Hepatocyte (in vitro differentiated cells): Measurements from ENCODE around the gene YBX3. TPM values are rescaled to one million over a fixed set of nuclear protein-coding genes. Genes with fewer than 3 reads are reported as not detected.

Experiments used
- DNase-seq: peaks from one replicate; pipeline ENCODE4 v3.0.0-alpha.2; 2016; ENCODE audit warnings: low spot score
- H2AFZ ChIP-seq: fragments of 200-600 bp; sonication (generic); 2 replicates; pipeline ENCODE4 v1.6.0; 2016; ENCODE audit warnings: antibody characterized with exemption, mild to moderate bottlenecking
- H3K27ac ChIP-seq: fragments of 200-600 bp; sonication (generic); 2 replicates; pipeline ENCODE4 v1.5.1; 2016; ENCODE audit warnings: mild to moderate bottlenecking
- H3K27me3 ChIP-seq: fragments of 200-600 bp; sonication (generic); 2 replicates; pipeline ENCODE4 v1.6.1; 2016
- H3K36me3 ChIP-seq: fragments of 200-600 bp; sonication (generic); replicated peaks from 2 replicates; pipeline ENCODE4 v1.5.1; 2016; ENCODE audit warnings: low read depth; ENCODE audit not compliant: insufficient read depth
- H3K4me1 ChIP-seq: fragments of 200-600 bp; sonication (generic); 2 replicates; pipeline ENCODE4 v1.5.1; 2016; ENCODE audit warnings: mild to moderate bottlenecking, moderate library complexity; ENCODE audit not compliant: insufficient read depth
- H3K4me2 ChIP-seq: fragments of 200-600 bp; sonication (generic); 2 replicates; pipeline ENCODE4 v1.6.0; 2016
- H3K4me3 ChIP-seq: fragments of 200-600 bp; sonication (generic); 2 replicates; pipeline ENCODE4 v1.5.1; 2016; ENCODE audit warnings: mild to moderate bottlenecking
- H3K79me2 ChIP-seq: fragments of 200-600 bp; sonication (generic); 2 replicates; pipeline ENCODE4 v1.6.0; 2017; ENCODE audit warnings: mild to moderate bottlenecking
- H3K9me2 ChIP-seq: fragments of 200-600 bp; sonication (generic); replicated peaks from 2 replicates; pipeline ENCODE4 v1.6.0; 2017; ENCODE audit warnings: mild to moderate bottlenecking; ENCODE audit not compliant: insufficient read depth
- H3K9me3 ChIP-seq: fragments of 200-600 bp; sonication (generic); 2 replicates; pipeline ENCODE4 v1.5.1; 2016; ENCODE audit warnings: low read depth, mild to moderate bottlenecking
- H4K20me1 ChIP-seq: fragments of 200-600 bp; sonication (generic); 2 replicates; pipeline ENCODE4 v1.6.0; 2016; ENCODE audit warnings: mild to moderate bottlenecking; ENCODE audit not compliant: insufficient read depth, poor library complexity, severe bottlenecking
- EZH2 ChIP-seq: fragments of 200-600 bp; sonication (generic); IDR thresholded peaks from 2 replicates; pipeline ENCODE4 v1.6.1; 2016; ENCODE audit warnings: antibody characterized with exemption, mild to moderate bottlenecking, borderline replicate concordance
- EZH2phosphoT487 ChIP-seq: fragments of 200-600 bp; sonication (generic); IDR thresholded peaks from one replicate; pipeline ENCODE4 v1.6.1; 2018; ENCODE audit warnings: antibody characterized with exemption, mild to moderate bottlenecking, low read depth, moderate library complexity; ENCODE audit not compliant: unreplicated experiment, severe bottlenecking
- WGBS: methylation state at CpG from one replicate; pipeline ENCODE4 v1.1.6; 2016; ENCODE audit warnings: low lambda C conversion rate; ENCODE audit errors: missing lambda C conversion rate; 5-methylcytosine and 5-hydroxymethylcytosine counted together
- polyA plus RNA-seq: library from polyadenylated mRNA; unstranded; fragments of >200 nt; fragmentation: Nextera tagmentation; extraction: Ambion mirVana; gene quantifications from 2 replicates; pipeline ENCODE4 v1.2.1, GENCODE V29; 2016
- total RNA-seq: library from RNA; depleted of rRNA; stranded (reverse); fragments of >200 nt; gene quantifications from 2 replicates; pipeline ENCODE4 v1.2.3, GENCODE V29; 2014
- TF ChIP-seq, protein P1 (sequence below): fragments of 200-600 bp; sonication (generic); IDR thresholded peaks from 2 replicates; pipeline ENCODE4 v1.5.1; 2016; ENCODE audit warnings: antibody characterized with exemption, mild to moderate bottlenecking; ENCODE audit not compliant: poor library complexity

YBX3 gene
- total and polyA plus RNA-seq, 2 experiments from 2014 or later, result 83.4 to 218 TPM

- Histone ChIP-seq H3K9me2 (no peaks in the 10 kb centered on the region), H2AFZ (no peak overlapping the region), H3K36me3 (no peaks in the 10 kb centered on the region), H3K27me3 (peaks cover 8% of the 10 kb centered on the region), H4K20me1 (no peaks in the 10 kb centered on the region), H3K79me2 (no peaks in the 10 kb centered on the region), H3K27ac (no peak overlapping the region), H3K4me3 (no peak overlapping the region), H3K9me3 (no peaks in the 10 kb centered on the region), H3K4me2 (no peak overlapping the region), H3K4me1 (no peaks in the 10 kb centered on the region)
- TF ChIP-seq EZH2, result no peak
- no peak for DNase-seq
Measured at GRCh38 chr12:10730559-10730958, 7.4 kb upstream of the YBX3 start.

DNA sequence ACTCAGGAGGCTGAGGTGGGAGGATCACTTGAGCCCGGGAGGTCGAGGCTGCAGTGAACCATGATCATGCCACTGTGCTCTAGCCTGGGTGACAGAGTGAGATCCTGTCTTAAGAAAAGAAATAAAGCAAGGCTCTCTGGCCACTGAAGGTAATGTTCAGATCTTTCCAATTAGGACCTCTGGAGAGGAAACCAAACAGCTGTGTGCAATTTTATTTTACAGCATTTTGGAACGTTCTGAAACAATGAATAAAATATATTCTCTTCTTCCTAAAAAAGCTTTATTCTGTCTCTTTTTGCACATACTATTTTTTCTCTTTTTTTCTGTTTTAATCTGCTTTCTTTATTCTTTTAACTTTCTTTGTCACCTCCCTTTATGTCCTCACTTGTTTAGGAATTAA, 5.0 kb upstream of the YBX3 start:
- WGBS, result 91% methylated on average over 3 of the region's 3 CpGs
- Histone ChIP-seq H3K27ac (no peak overlapping the region), H3K4me2 (no peak overlapping the region), H3K4me1 (peaks cover 3% of the 10 kb centered on the region), H3K27me3 (peaks cover 9% of the 10 kb centered on the region), H2AFZ (no peak overlapping the region), H3K79me2 (no peaks in the 10 kb centered on the region), H3K9me3 (no peaks in the 10 kb centered on the region), H3K36me3 (no peaks in the 10 kb centered on the region), H3K9me2 (no peaks in the 10 kb centered on the region), H4K20me1 (no peaks in the 10 kb centered on the region), H3K4me3 (no peak overlapping the region)
- no peak for DNase-seq
- TF ChIP-seq, protein P1, sequence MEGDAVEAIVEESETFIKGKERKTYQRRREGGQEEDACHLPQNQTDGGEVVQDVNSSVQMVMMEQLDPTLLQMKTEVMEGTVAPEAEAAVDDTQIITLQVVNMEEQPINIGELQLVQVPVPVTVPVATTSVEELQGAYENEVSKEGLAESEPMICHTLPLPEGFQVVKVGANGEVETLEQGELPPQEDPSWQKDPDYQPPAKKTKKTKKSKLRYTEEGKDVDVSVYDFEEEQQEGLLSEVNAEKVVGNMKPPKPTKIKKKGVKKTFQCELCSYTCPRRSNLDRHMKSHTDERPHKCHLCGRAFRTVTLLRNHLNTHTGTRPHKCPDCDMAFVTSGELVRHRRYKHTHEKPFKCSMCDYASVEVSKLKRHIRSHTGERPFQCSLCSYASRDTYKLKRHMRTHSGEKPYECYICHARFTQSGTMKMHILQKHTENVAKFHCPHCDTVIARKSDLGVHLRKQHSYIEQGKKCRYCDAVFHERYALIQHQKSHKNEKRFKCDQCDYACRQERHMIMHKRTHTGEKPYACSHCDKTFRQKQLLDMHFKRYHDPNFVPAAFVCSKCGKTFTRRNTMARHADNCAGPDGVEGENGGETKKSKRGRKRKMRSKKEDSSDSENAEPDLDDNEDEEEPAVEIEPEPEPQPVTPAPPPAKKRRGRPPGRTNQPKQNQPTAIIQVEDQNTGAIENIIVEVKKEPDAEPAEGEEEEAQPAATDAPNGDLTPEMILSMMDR, result no peak
- no peak for TF ChIP-seq EZH2phosphoT487
- TF ChIP-seq EZH2, result no peak

GRCh38 chr12:10726945-10727344, 3.8 kb upstream of the YBX3 start:
- H3K27ac ChIP-seq, result no peak overlapping the region
- DNase-seq, result no peak
- H3K36me3 ChIP-seq, result no peaks in the 10 kb centered on the region
- peaks cover 9% of the 10 kb centered on the region for H3K27me3 ChIP-seq
- no peaks in the 10 kb centered on the region for H4K20me1 ChIP-seq
- H3K9me2 ChIP-seq, result no peaks in the 10 kb centered on the region
- H3K9me3 ChIP-seq, result no peaks in the 10 kb centered on the region
- H3K4me1 ChIP-seq, result peaks cover 3% of the 10 kb centered on the region
- no peak overlapping the region for H3K4me2 ChIP-seq
- H3K79me2 ChIP-seq, result no peaks in the 10 kb centered on the region
- no peak overlapping the region for H3K4me3 ChIP-seq
- WGBS, result 97% methylated on average over 1 of the region's 1 CpG
- TF ChIP-seq, protein P1, result no peak
- TF ChIP-seq EZH2phosphoT487 (no peak), EZH2 (no peak)
- H2AFZ ChIP-seq, result no peak overlapping the region

DNA sequence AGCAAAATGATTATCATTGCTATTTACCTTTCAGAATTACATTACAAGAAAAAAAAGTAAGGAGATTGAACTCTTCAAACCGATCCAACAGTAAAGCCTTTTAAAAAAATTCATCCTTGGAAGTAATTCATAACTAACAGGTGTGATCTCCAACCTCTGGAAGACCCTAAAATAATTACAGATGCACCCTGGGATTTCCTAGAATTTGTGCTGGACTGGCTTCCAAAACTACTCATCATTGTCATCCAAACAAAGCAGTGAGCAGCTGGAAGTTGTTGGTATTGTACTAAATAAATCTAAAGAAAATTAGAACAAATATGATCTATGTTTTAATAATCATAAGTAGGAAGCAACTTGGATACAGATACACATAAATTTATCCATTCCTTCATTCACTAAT, 1.9 kb upstream of the YBX3 start:
- Histone ChIP-seq H4K20me1 (peaks cover 12% of the 10 kb centered on the region), H3K79me2 (peaks cover 16% of the 10 kb centered on the region), H3K36me3 (no peaks in the 10 kb centered on the region), H2AFZ (no peak overlapping the region), H3K9me2 (no peaks in the 10 kb centered on the region), H3K27me3 (peaks cover 5% of the 10 kb centered on the region), H3K4me3 (no peak overlapping the region), H3K4me2 (no peak overlapping the region), H3K27ac (no peak overlapping the region), H3K4me1 (peaks cover 7% of the 10 kb centered on the region), H3K9me3 (no peaks in the 10 kb centered on the region)
- TF ChIP-seq, protein P1, result no peak
- no peak for TF ChIP-seq EZH2phosphoT487
- no peak for TF ChIP-seq EZH2
- WGBS, result 93% methylated on average over 1 of the region's 1 CpG
- no peak for DNase-seq
